Measurements from ENCODE around the gene MYO1E. TPM values are rescaled to one million over a fixed set of nuclear protein-coding genes. Genes with fewer than 3 reads are reported as not detected.

Gene MYO1E
- total and polyA plus RNA-seq, 2 of the 8 experiments (the other 6 are each of a cell fraction or from before 2014, with no cell fraction given), result 19.6 to 142 TPM

DNA sequence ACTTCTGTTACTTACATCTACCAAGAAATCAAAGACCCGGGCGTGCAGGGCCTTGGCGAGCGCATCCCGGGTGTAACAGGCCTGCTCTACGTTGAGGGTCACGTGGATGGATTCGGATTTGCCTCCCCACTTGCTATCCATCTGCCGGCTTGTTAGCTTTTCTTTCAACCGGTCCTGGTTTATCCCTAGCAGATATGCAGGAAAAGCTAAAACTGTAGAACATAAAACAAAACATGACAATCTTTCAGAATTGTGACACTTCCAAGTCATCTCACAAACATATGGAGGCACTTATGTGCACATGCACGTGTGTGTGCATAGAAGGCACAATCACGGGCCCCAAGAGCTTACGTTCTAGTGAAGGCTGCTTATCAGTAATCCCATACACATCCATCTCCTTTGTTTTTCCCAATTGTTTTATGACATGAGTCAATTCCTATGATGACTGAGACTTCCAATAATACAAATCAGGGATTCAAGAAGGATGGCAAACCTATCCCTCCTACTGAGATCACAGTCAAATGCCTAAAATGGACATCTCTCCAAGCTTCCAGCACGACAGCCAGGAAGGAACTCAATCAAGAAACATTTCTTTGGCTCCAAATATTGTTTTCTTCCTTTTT is 154.7 kb downstream of the MYO1E start:
- Histone ChIP-seq H3K27me3 (replicated peaks in 1 of 4; ENCODE audit: control insufficient read depth in 3 of 4, extremely low read depth in 1 of 4, insufficient read depth in 3 of 4, low read length in 3 of 4) (no peaks in the 10 kb centered on the region), H2BK20ac (ENCODE audit: low read length) (no peak overlapping the region), H2BK120ac (replicated peaks; ENCODE audit: low read depth, low read length) (no peak overlapping the region), H3K14ac (ENCODE audit: insufficient read length) (no peak overlapping the region), H2AFZ (ENCODE audit: low read length) (no peak overlapping the region), H3K18ac (ENCODE audit: extremely low read depth, low read length) (no peak overlapping the region), H3K4me1 (replicated peaks in 1 of 4; ENCODE audit: control insufficient read depth in 3 of 4, insufficient read depth in 4 of 4, low read length in 3 of 4) (no peaks in the 10 kb centered on the region), H3K4me2 (ENCODE audit: insufficient read depth in 1 of 2, low read depth in 2 of 2, low read length in 2 of 2) (no peak overlapping the region), H2BK12ac (ENCODE audit: low read depth, low read length) (no peak overlapping the region), H3K4ac (replicated peaks; ENCODE audit: insufficient read length, low read depth, low read length) (no peak overlapping the region), H2BK15ac (ENCODE audit: low read length) (no peak overlapping the region), H3K9me3 (ENCODE audit: insufficient read depth in 2 of 2, low read depth in 1 of 2, low read length in 1 of 2) (no peaks in the 10 kb centered on the region), H3K79me2 (ENCODE audit: control insufficient read depth in 1 of 2, insufficient read depth in 2 of 2, low read length in 2 of 2) (no peaks in the 10 kb centered on the region), H3K79me1 (ENCODE audit: low read depth, low read length) (no peaks in the 10 kb centered on the region), H4K91ac (replicated peaks; ENCODE audit: insufficient read length, low read length) (no peak overlapping the region), H3K23me2 (ENCODE audit: low read depth, low read length) (no peaks in the 10 kb centered on the region), H2AK5ac (ENCODE audit: low read depth, low read length) (no peak overlapping the region), H4K5ac (ENCODE audit: insufficient read length, low read depth, low read length) (no peak overlapping the region), H3K27ac (ENCODE audit: low read depth, low read length) (no peak overlapping the region), H4K20me1 (replicated peaks in 1 of 2; ENCODE audit: control insufficient read depth in 1 of 2, insufficient read depth in 2 of 2, low read length in 2 of 2) (no peaks in the 10 kb centered on the region), H2BK5ac (ENCODE audit: low read depth, low read length) (no peak overlapping the region), H3K56ac (replicated peaks; ENCODE audit: insufficient read length, low read depth, low read length) (no peak overlapping the region), H3K9ac (replicated peaks in 1 of 4; ENCODE audit: extremely low read depth in 1 of 4, low read depth in 3 of 4, low read length in 3 of 4) (no peak overlapping the region), H3K36me3 (ENCODE audit: control insufficient read depth in 2 of 4, insufficient read depth in 4 of 4, low read length in 3 of 4) (peaks cover 3 to 38% (median 15%) of the 10 kb centered on the region in 4 experiments; a peak in 6 of 8 replicates), H4K8ac (ENCODE audit: extremely low read depth, insufficient read depth, low read length) (no peak overlapping the region), H3K23ac (ENCODE audit: insufficient read length) (no peak overlapping the region), H3K4me3 (ENCODE audit: extremely low read depth in 1 of 4, insufficient read depth in 2 of 4, low read depth in 3 of 4, low read length in 4 of 4) (no peak overlapping the region)
- DNase-seq (ENCODE audit: low read depth in 1 of 2, low spot score in 2 of 2) (no peak), FAIRE-seq (no peak)
- 80% methylated on average over 14 of the region's 14 CpGs; no CpG with 5 or more reads in 1 of the 2 experiments for WGBS, 2 experiments (ENCODE audit: extremely low coverage in 1 of 2, insufficient coverage in 1 of 2, insufficient read length in 1 of 2, insufficient replicate concordance in 2 of 2, low coverage in 1 of 2, low lambda C conversion rate in 2 of 2, missing lambda C conversion rate in 1 of 2)
- CTCF ChIA-PET (ENCODE audit: partially characterized antibody), result interaction anchor here (0.7 to 2.5 kb wide), 6 partner anchors 9 to 1211 kb away, joined by 3 to 7 read pairs (median 4); no protein-coding TSS in a partner anchor
- TF ChIP-seq JUND (IDR thresholded peaks at IDR 0.05; ENCODE audit: low read length) (no peak), KDM5A (IDR thresholded peaks at IDR 0.05; ENCODE audit: low read length) (no peak)
- POLR2A ChIA-PET (ENCODE audit: partially characterized antibody), result interaction anchor here (0.5 to 0.6 kb wide), 2 partner anchors 141 to 281 kb away, joined by 3 read pairs; no protein-coding TSS in a partner anchor
